Stimulated activated memory B cell treated with anti-CD40 and anti-IgM and Interleukin-4, amounts not matched to agents 10 μg/mL and 1 μg/mL and 100 μg/mL, for 72 hours (primary cell): ENCODE measurements around the gene CEP126.
"Not testable (repeated sequence)": the region's sequence is repeated elsewhere in the genome, so short reads cannot be mapped to it uniquely, and the experiment has no call there.

Source experiments
- ATAC-seq: fragments of 150-1000 bp; cut with Tn5 transposase; 2 replicates; pipeline ENCODE4 v1.10.0; 2021
- H3K27ac Mint-ChIP-seq: one replicate; pipeline ENCODE4 v1.8.0; 2022; ENCODE audit warnings: mild to moderate bottlenecking, mixed read lengths
- H3K27me3 Mint-ChIP-seq: one replicate; pipeline ENCODE4 v1.8.0; 2022; ENCODE audit warnings: mixed read lengths
- H3K36me3 Mint-ChIP-seq: one replicate; pipeline ENCODE4 v1.8.0; 2022; ENCODE audit warnings: mixed read lengths
- H3K4me1 Mint-ChIP-seq: one replicate; pipeline ENCODE4 v1.8.0; 2022; ENCODE audit warnings: mixed read lengths
- H3K4me3 Mint-ChIP-seq: one replicate; pipeline ENCODE4 v1.8.0; 2022; ENCODE audit warnings: mild to moderate bottlenecking, moderate library complexity, mixed read lengths
- H3K9me3 Mint-ChIP-seq: one replicate; pipeline ENCODE4 v1.8.0; 2022; ENCODE audit warnings: mixed read lengths

Gene CEP126

GRCh38 chr11:101915791-101916291, 1.0 kb downstream of the CEP126 start:
- peak overlapping the region; percentile 89 for H3K27ac Mint-ChIP-seq
- H3K4me3 Mint-ChIP-seq: peak overlapping the region; percentile 93
- no peaks in the 10 kb centered on the region for H3K9me3 Mint-ChIP-seq
- no peaks in the 10 kb centered on the region for H3K36me3 Mint-ChIP-seq
- peak; percentile 71 for ATAC-seq
- no peaks in the 10 kb centered on the region for H3K27me3 Mint-ChIP-seq
- peaks cover 29% of the 10 kb centered on the region for H3K4me1 Mint-ChIP-seq

GRCh38 chr11:101916422-101916821, 1.6 kb downstream of the CEP126 start, which contains the start of gene ANGPTL5:
ANGPTL5 (minus strand) TSS chr11:101916522; CDS start chr11:101907909, 8,613 bp downstream.
- Mint-ChIP-seq H3K27ac (peak within 1 kb of the TSS; percentile 89), H3K4me1 (peaks cover 29% of the 10 kb centered on the region), H3K36me3 (no peaks in the 10 kb centered on the region), H3K9me3 (no peaks in the 10 kb centered on the region), H3K27me3 (no peaks in the 10 kb centered on the region), H3K4me3 (peak within 1 kb of the TSS; percentile 93)
- ATAC-seq: no peak

- no peaks in the 10 kb centered on the region for H3K36me3 Mint-ChIP-seq
- no peaks in the 10 kb centered on the region for H3K27me3 Mint-ChIP-seq
- peak overlapping the region; percentile 33 for H3K27ac Mint-ChIP-seq
- ATAC-seq: no peak
- no peak overlapping the region for H3K4me3 Mint-ChIP-seq
- no peaks in the 10 kb centered on the region for H3K9me3 Mint-ChIP-seq
- H3K4me1 Mint-ChIP-seq: peaks cover 29% of the 10 kb centered on the region
Observed at GRCh38 chr11:101917226-101917625, 2.4 kb downstream of the CEP126 start.

GRCh38 chr11:101920992-101921391, 6.2 kb downstream of the CEP126 start:
- Mint-ChIP-seq H3K27ac (no peak overlapping the region), H3K36me3 (no peaks in the 10 kb centered on the region), H3K9me3 (no peaks in the 10 kb centered on the region), H3K4me3 (no peak overlapping the region), H3K4me1 (peaks cover 14% of the 10 kb centered on the region), H3K27me3 (no peaks in the 10 kb centered on the region)
- no peak for ATAC-seq

- peaks cover 7% of the 10 kb centered on the region for H3K9me3 Mint-ChIP-seq
- H3K36me3 Mint-ChIP-seq: peaks cover 7% of the 10 kb centered on the region
Observed at GRCh38 chr11:101923554-101923953, 8.7 kb downstream of the CEP126 start.

GRCh38 chr11:101929294-101929915, 14.6 kb downstream of the CEP126 start:
- Mint-ChIP-seq H3K36me3 (peaks cover 24% of the 10 kb centered on the region), H3K4me3 (no peak overlapping the region), H3K27ac (no peak overlapping the region), H3K9me3 (peaks cover 8% of the 10 kb centered on the region), H3K4me1 (no peaks in the 10 kb centered on the region), H3K27me3 (no peaks in the 10 kb centered on the region)
- ATAC-seq: no peak

More at GRCh38 chr11:101923554-101923953, 8.7 kb downstream of the CEP126 start:
- no peaks in the 10 kb centered on the region for H3K27me3 Mint-ChIP-seq
- H3K4me1 Mint-ChIP-seq: no peaks in the 10 kb centered on the region
- no peak overlapping the region for H3K4me3 Mint-ChIP-seq
- H3K27ac Mint-ChIP-seq: no peak overlapping the region
- no peak for ATAC-seq

GRCh38 chr11:101931692-101932091, 16.9 kb downstream of the CEP126 start:
- Mint-ChIP-seq H3K36me3 (peaks cover 26% of the 10 kb centered on the region), H3K4me3 (no peak overlapping the region), H3K27ac (no peak overlapping the region), H3K9me3 (peaks cover 8% of the 10 kb centered on the region), H3K4me1 (no peaks in the 10 kb centered on the region), H3K27me3 (no peaks in the 10 kb centered on the region)
- no peak for ATAC-seq

GRCh38 chr11:101940901-101941520, 26.2 kb downstream of the CEP126 start:
- ATAC-seq: no peak
- H3K27me3 Mint-ChIP-seq: no peaks in the 10 kb centered on the region
- H3K4me1 Mint-ChIP-seq: no peaks in the 10 kb centered on the region
- H3K4me3 Mint-ChIP-seq: no peak overlapping the region
- no peaks in the 10 kb centered on the region for H3K9me3 Mint-ChIP-seq
- H3K36me3 Mint-ChIP-seq: peaks cover 12% of the 10 kb centered on the region
- no peak overlapping the region for H3K27ac Mint-ChIP-seq

GRCh38 chr11:101944923-101945322, 30.1 kb downstream of the CEP126 start:
- Mint-ChIP-seq H3K4me1 (no peaks in the 10 kb centered on the region), H3K4me3 (no peak overlapping the region), H3K27ac (no peak overlapping the region), H3K36me3 (peaks cover 12% of the 10 kb centered on the region), H3K27me3 (no peaks in the 10 kb centered on the region), H3K9me3 (no peaks in the 10 kb centered on the region)
- ATAC-seq: no peak

- H3K9me3 Mint-ChIP-seq: no peaks in the 10 kb centered on the region
- H3K4me1 Mint-ChIP-seq: no peaks in the 10 kb centered on the region
- no peak overlapping the region for H3K27ac Mint-ChIP-seq
- no peak overlapping the region for H3K4me3 Mint-ChIP-seq
- ATAC-seq: no peak
- H3K27me3 Mint-ChIP-seq: no peaks in the 10 kb centered on the region
- peaks cover 12% of the 10 kb centered on the region for H3K36me3 Mint-ChIP-seq
Observed at GRCh38 chr11:101945448-101945847, 30.6 kb downstream of the CEP126 start.

- H3K27me3 Mint-ChIP-seq: no peaks in the 10 kb centered on the region
- H3K27ac Mint-ChIP-seq: no peak overlapping the region
- H3K9me3 Mint-ChIP-seq: no peaks in the 10 kb centered on the region
- ATAC-seq: no peak
- no peak overlapping the region for H3K4me3 Mint-ChIP-seq
- peaks cover 12% of the 10 kb centered on the region for H3K36me3 Mint-ChIP-seq
- H3K4me1 Mint-ChIP-seq: no peaks in the 10 kb centered on the region
Observed at GRCh38 chr11:101949680-101950220, 34.9 kb downstream of the CEP126 start.

- no peaks in the 10 kb centered on the region for H3K27me3 Mint-ChIP-seq
- no peak overlapping the region for H3K4me3 Mint-ChIP-seq
- no peak for ATAC-seq
- peaks cover 23% of the 10 kb centered on the region for H3K36me3 Mint-ChIP-seq
- no peaks in the 10 kb centered on the region for H3K4me1 Mint-ChIP-seq
- no peak overlapping the region for H3K27ac Mint-ChIP-seq
- no peaks in the 10 kb centered on the region for H3K9me3 Mint-ChIP-seq
Observed at GRCh38 chr11:101955278-101955677, 40.5 kb downstream of the CEP126 start.

- H3K36me3 Mint-ChIP-seq: peaks cover 23% of the 10 kb centered on the region
- ATAC-seq: no peak
- no peak overlapping the region for H3K27ac Mint-ChIP-seq
- no peaks in the 10 kb centered on the region for H3K27me3 Mint-ChIP-seq
- H3K4me3 Mint-ChIP-seq: no peak overlapping the region
- no peaks in the 10 kb centered on the region for H3K4me1 Mint-ChIP-seq
- no peaks in the 10 kb centered on the region for H3K9me3 Mint-ChIP-seq
Observed at GRCh38 chr11:101955701-101956100, 40.9 kb downstream of the CEP126 start.

- Mint-ChIP-seq H3K27ac (no peak overlapping the region), H3K9me3 (no peaks in the 10 kb centered on the region), H3K36me3 (peaks cover 38% of the 10 kb centered on the region), H3K4me1 (no peaks in the 10 kb centered on the region), H3K27me3 (no peaks in the 10 kb centered on the region), H3K4me3 (no peak overlapping the region)
- ATAC-seq: no peak
Observed at GRCh38 chr11:101960231-101960630, 45.4 kb downstream of the CEP126 start.

GRCh38 chr11:101964200-101964599, 49.4 kb downstream of the CEP126 start:
- ATAC-seq, H3K27me3 Mint-ChIP-seq, H3K4me1 Mint-ChIP-seq, H3K4me3 Mint-ChIP-seq, H3K27ac Mint-ChIP-seq, H3K9me3 Mint-ChIP-seq: not testable (repeated sequence)
- peaks cover 20% of the 10 kb centered on the region for H3K36me3 Mint-ChIP-seq

- Mint-ChIP-seq H3K36me3 (no peaks in the 10 kb centered on the region), H3K9me3 (no peaks in the 10 kb centered on the region), H3K27me3 (no peaks in the 10 kb centered on the region), H3K4me3 (no peak overlapping the region), H3K27ac (no peak overlapping the region), H3K4me1 (no peaks in the 10 kb centered on the region)
- no peak for ATAC-seq
Observed at GRCh38 chr11:101974255-101974654, 59.4 kb downstream of the CEP126 start.
